NK-92 (cell line): ENCODE data around the gene CCNY.
"Not testable (repeated sequence)": the region's sequence is repeated elsewhere in the genome, so short reads cannot be mapped to it uniquely, and the experiment has no call there.

Experiments
- DNase-seq: peaks from one replicate; lab custom pipeline; 2025; ENCODE audit not compliant: unreplicated experiment; lab: John Stamatoyannopoulos, UW

Gene CCNY

DNA sequence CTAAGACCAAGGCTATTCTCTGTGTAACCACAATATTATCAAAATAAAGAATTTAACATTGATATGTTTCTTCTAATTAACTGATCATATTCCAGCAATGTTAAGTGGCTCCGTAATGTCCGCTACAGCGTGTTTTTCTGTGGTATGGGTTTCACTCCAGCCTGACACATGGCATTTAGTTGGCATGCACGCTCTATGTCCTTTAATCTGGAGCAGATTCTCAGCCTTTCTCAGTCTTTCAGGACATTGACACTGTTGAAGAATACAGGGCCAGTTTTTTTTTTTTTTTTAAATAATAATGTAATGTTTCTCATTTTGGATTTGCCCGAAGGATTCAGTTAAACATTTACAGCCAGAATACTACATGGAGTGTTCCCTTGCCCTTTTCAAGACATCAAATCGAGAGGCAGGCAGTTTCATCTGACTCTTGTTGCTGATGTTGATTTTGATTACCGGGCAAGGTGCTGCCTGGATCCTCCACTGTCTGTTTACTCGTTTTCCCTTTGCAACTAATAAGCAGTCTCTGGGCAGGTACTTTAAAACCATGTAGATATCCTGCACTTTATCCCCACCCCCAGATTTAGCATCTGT is 171.3 kb downstream of the CCNY start:
- no peak for DNase-seq

DNA sequence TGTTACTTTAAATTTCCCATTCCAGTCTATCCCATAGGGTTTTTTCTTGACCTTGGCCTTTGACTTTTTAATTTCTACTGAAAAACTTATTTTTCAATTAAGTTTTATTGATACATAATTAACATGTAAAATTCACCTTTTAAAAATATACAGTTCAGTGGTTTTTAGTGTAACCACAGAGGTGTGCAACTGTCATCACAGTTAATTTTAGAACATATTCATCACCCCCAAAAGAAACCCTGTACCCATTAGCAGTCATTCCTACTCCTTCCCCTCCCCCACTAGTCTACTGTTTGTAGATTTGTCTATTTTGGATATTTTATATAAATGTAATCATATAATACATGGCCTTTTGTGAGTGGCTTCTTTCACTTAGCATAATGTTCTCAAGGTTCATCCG is 172.3 kb downstream of the CCNY start:
- no peak for DNase-seq

DNA sequence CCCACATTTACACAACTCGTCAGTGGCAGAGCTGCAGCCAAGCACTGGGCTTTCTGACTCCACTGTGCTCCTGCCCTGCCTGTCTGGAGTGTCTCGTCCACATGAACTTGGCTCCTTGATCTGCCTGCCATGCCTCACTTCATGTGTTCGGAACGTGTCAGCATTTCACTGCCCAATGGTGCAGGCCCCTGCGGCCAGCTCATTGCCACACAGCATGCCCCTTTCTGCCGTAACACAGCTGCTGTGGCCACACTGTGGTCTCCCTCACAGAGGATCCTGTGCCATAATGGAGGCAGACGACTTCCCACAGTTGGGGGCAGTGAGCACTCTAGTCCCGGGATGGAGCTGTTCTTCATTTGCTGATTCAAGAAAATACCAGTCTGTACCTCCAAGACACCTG is 174.6 kb downstream of the CCNY start:
- DNase-seq, result no peak

DNA sequence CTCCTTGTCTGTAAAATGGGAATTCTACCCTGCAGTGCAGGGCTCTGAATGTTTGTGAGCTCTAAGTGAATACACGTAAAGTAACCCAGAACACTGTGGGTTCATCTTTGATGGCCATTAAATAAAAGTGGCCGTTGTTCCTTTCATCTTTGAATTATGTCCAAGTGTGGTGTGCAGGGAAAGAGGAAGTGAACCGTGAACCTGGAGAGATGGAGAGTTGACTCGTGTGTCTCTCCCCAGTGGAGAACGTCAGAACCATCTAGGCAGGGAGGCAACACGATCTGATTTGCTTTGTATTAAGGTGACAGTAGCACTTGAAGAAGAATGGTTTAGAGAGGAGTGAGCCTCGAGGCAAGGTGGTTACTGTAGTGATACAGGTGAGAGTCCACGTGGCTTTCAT is 175.3 kb downstream of the CCNY start:
- DNase-seq, result no peak

DNA sequence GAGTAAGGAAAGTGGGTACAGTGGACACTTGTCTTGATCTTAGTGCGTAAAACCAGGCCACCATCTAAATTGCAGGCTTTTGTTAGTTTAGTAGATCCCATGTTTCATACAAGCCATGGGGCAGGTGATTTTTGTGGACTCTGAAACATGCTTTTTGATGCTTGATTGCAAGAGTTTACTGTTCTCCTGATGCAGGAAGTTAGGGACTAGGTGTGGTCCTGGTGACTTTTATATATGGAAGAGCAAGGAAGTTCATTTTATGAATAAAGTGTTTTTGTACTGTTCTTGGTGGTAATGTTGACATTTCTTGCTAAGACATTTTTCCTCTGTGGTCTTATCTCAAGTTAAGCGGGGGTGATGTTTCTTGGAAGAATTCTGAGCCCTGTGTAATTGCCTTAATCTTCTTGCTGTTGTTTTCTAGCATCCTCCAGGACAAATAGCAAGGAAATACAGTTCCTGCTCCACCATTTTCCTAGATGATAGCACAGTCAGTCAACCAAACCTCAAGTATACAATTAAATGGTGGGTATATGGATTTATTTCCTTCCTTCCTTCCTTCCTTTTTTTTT is 179.9 kb downstream of the CCNY start:
- no peak for DNase-seq

DNA sequence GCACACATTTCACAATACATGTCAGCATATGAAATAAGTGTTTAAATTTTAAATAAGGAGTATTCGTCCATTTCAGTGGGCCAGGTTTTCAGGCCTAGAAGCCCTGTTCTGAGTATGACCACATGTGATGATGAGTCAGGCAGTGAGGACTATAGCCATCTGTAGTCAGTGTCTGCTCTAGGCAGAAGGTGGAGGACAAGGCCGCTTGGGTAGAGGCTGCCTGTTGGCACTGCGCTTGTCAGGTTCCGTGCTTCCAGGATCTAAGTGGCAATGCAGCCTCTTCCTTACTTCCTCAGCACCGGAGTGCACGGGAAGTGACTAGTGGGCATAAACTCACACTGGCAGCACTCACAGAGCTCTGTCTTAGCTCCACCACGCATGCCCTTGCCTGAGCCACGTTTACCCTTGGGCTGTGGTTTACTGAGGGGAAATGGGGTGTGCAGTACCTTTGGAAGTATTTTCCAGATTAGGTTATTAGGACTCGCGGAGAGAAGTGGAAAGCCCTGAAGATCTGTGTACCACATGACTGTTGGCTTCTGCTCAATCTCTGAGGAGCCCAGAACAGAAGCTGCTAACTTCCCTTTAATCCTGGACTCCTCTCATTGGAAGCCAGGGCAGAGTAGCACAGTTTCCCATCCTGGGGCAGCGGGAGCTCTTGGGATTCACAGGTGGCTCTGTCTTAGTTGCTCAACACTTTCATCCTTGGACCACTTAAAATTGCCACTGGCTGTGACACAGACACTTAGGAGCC is 181.3 kb downstream of the CCNY start:
- DNase-seq, result no peak

DNA sequence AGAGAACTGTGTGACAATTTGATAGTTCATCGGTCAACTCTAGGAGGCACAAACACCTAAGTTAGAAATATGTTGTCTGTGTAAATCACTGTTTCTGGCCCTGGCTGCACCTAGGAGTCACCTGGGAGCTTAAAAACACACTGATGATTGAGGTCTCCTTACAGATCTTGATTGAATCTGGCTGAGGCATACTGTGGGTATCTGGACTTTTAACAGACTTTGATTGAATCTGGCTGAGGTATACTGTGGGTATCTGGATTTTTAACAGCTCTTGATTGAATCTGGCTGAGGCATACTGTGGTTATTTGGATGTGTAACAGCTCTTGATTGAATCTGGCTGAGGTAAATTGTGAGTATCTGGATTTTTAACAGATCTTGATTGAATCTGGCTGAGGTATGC is 181.9 kb downstream of the CCNY start:
- not testable (repeated sequence) for DNase-seq

DNA sequence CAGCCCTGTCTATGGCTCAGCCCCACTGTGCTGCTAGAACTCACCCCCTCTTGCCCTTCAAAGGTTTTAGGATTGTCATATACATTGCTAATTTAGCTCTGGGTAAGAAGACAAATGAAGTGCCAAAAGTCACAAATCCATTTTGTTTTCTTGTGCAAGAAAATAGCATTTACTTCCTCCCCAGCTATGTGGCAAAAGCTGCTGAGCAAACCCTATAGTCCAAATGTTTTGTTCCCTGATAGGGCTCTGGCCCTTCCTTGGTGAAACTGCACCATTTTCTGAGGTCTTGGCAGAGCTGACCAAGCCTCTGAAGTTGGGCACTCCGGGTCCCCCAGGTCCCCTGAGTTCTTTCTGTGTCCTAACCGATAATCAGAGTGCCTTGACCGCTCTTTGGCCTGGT is 184.7 kb downstream of the CCNY start:
- DNase-seq, result no peak

DNA sequence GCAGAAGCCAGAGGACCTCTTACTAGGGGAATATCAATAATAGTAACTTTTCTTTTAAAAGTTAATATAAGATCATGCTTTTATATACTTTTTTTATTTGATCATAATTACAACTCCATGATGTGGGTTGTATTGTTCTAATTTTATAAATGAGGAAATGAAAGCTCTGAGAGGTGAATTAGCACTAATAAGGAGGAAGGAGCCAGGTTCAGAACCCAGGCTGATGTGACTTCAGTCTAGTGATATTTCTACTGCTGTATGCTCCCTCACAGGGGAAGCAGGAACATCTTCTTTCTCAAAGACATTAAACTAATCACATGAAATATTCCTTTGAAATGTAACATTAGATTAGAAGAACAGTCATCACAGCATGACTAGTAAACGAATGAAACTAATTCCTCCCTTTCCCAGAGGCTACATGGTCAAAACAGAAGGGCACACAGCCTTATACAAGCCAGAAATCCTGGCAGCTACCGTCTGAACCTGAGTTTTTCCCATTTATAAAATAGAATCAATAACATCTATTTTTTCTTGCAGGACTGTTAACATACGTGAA is 187.4 kb downstream of the CCNY start:
- no peak for DNase-seq

DNA sequence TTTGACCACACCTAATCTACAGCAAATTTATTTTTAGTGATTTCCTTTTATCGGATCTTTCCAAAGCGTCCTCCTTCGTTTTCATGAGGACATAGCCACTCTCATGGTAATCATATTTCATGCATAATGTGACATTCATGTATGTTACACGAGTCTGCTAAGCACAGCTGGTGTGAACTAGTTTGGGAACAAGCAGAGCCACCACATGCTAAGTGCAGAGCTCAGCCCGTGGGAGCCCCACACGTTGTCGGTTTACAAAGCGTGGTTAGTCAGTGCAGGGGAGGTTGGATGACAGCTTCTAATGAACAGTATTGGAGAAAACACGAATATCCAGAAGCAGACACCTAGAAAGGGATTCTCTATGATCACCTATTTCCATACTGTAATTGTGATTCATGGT is 190.4 kb downstream of the CCNY start:
- no peak for DNase-seq

DNA sequence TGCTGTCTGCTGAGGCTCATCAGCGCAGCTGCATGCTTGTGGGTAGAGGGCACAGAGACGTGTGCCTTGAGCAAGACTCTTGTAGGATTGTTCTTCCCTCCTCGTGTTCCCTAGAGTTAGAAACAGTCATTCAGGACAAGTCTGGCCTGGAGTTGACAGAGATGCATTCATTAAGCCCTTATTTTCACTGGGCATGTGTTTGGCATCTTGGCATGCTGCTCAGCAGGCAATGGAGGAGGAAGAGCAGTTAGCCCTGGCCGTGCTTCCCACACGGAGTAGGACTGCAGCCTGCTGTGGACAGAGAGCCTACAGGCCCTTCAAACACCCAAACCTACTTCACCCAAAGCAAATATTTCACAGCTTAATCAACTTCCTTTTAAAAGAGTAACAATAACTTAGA is 195.8 kb downstream of the CCNY start:
- no peak for DNase-seq

DNA sequence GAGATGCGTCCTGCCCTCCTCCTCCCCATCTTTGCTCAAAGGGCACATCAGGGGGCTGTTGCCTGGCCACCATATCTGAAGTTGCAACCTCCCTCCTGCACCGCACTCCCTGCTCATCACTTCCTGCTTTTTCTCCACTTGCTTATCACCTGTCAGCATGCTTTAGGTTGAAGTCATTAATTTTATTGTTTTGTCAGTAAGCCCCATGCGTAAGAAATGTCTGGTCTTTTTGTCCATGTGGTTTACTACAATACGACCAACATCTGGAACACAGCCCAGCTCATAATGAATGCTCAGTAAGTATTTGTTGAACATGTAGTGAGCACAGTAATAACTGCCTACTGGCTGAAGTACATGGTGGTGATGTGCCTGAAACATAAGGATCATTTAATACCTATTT is 197.3 kb downstream of the CCNY start:
- no peak for DNase-seq

DNA sequence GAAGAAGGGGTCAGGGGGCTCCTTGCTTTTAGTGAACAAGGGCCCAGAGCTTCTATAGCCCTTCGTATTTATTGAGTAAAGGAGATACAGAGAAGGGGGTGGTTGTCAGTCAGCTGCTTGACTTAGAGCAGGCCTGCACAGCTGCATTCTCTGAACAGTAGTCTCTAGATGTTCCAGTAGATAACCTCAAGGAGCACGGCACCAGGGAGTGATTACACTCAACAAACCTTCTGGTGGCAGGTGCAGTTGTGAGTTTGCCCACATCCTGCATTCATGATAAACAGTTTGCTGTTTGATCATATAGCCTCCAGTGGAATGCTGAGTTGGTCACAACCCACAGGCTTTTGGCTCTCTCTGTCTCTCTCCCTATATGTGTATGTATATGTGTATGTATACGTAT is 198.8 kb downstream of the CCNY start:
- DNase-seq, result no peak

DNA sequence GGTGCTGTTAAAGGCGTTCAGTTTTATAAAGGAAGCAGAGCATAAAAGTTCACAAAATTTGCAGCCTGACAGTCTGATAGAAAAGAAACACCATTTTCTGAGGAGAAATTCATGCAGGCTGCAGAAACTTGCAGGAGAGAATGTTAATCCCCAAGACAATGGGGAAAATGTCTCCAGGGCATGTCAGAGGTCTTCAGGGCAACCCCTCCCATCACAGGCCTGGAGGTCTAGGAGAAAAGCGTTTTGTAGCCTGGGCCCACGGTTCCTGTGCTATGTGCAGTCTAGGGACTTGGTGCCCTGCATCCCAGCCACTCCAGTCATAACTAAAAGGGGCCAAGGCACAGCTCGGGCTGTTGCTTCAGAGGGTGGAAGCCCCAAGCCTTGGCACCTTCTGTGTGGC is 200.5 kb downstream of the CCNY start:
- DNase-seq, result no peak

DNA sequence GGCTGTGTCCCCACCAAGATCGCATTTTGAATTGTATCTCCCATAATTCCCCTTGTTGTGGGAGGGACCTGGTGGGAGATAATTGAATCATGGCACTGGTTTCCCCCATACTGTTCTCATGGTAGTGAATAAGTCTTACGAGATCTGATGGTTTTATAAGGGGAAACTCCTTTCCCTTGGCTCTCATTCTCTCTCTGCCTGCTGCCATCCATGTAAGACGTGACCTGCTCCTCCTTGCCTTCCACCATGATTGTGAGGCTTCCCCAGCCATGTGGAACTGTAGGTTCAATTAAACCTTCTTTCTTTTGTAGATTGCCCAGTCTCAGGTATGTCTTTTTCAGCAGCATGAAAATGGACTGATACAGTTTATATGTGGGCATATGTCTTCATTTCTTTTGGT is 201.6 kb downstream of the CCNY start:
- DNase-seq, result not testable (repeated sequence)

DNA sequence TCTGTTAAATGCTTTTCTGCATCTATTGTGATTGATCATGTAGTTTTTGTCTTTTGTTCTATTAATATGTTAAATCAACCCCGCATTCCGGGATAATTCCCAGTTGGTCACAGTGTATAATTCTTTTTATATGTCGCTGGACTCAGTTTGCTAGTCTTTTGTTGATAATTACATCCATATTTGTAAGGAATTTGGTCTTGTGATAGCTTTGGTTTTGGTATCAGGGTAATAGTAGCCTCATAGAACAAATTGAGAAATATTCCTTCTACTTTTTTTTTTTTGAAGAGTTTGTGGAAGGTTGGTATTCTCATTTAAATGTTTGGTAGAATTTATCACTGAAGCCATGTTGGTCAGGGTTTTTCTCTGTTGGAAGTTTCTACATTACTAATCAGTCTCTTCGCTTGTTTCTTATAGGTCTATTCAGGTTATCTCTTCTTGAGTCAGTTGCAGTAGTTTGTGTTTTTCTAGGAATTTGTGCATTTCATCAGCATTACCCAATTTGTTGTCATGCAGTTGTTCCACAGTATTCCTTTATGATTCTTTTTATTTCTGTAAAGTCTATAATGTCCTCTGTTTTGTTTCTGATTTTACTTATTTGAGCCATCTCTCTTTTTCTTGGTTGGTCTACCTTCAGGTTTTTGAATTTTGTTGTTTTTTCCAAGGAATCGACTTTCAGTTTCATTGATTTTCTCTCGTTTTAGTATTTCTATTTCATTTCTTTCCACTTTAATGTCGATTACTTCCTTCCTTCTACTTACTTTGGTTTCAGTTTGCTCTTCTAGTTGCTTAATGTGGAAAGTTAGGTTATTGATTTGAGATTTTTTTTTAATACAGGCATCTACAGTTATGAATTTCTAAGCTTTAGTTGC is 204.2 kb downstream of the CCNY start:
- no peak for DNase-seq

DNA sequence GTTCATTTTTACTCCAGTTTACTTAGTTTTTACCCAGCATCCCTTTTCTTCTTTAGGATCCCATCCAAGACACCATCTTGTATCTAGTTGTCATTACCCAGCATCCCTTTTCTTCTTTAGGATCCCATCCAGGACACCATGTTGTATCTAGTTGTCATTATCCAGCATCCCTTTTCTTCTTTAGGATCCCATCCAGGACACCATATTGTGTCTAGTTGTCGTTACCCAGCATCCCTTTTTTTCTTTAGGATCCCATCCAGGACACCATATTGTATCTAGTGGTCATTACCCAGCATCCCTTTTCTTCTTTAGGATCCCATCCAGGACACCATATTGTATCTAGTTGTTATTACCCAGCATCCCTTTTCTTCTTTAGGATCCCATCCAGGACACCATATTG is 205.4 kb downstream of the CCNY start:
- DNase-seq, result no peak

DNA sequence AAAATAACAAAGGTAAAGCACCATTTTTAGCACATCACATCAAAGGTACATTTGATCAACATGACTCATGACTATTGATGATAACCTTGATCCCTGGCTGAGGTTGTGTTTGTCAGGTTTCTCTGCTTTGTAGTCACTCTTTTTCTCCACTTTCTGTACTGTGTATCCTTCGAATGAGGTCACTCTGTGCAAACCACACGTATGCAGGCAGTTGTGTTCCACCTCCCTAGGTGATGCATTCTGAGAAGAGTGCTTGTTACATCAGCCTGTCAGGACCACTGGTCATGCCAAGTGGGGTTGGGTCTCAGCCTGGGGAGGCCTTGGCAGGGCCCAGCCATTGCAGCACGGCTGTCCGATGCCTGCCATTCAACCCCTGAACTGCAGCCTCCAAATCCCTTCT is 206.0 kb downstream of the CCNY start:
- no peak for DNase-seq

DNA sequence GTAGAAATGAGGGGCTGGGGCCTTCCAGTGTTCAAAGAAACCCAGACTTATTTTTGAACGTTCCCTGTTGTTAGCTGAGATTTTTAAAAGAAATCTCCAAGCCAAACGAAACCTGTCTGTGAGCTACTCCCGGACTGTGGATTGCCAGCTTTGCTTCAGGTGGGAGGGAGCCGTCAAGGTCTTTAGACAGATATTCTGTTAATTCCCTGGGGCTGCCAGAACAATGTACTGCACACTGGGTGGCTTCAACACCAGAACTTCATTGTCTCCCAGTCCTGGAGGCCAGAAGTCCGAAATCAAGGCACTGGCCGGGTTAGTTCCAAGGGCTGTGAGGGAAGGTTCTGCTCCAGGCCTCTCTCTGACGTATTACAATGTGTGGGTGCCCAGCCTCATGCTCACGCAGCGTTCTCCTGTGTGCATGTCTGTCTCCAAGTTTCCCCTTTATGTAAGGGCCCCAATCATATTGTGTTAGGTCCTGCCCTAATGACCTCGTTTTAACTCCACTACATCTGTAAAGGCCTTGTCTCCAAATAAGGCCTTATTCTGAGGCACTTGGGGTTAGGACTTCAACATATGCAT is 208.9 kb downstream of the CCNY start:
- no peak for DNase-seq

DNA sequence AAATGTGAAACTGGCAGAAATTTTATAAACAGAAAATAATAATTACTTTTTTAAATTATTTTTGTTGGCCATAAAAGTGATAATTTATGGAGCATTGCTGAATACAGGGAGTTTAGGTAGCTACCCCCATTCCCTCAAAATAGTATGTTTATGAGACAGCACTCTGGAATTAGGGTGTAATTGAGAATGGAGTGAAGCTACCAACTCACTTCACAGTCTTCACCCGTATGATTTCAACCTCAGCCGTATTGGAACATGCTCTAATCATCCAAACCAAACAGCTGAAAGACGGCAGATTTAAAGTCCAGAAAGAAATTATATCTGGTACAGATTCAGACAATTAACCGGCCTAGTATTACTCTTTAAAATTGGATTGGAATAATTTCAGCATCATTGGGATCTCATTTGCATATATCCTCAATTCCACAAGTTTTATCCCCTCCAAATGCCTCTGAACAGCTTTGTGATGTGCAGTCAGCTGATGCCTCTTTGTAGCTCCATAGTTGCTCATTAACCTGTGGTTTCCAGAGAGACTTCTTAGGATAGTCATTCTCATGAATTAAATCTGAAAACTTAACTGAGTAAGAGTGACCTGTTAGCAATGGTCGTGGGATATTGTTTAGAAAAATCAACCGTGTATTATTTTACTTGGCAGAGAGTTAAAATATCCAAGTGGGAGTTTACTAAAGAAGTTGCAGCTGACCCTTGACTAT is 209.7 kb downstream of the CCNY start:
- no peak for DNase-seq

DNA sequence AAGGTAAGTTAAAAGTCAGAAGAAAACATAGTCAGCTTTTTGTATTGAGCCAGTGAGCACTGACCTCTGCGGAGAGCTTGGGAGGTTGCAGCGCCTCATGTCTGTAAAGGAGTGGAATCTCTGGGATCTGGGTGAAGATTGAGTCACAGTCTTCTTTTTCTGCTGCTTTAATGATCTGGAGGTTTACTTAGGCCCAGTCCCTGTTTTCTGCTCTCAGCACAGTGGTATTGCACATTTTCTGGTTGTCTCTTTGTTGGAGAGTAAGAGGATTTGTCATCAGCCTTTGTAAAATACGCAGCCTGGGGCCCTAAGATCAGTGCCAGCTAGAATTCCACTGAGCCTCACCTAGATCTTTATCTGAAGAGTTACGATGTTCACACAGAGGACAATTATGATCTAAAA is 210.5 kb downstream of the CCNY start:
- DNase-seq, result no peak
